ENCODE measurements around the gene C7.

The C7 gene

DNA sequence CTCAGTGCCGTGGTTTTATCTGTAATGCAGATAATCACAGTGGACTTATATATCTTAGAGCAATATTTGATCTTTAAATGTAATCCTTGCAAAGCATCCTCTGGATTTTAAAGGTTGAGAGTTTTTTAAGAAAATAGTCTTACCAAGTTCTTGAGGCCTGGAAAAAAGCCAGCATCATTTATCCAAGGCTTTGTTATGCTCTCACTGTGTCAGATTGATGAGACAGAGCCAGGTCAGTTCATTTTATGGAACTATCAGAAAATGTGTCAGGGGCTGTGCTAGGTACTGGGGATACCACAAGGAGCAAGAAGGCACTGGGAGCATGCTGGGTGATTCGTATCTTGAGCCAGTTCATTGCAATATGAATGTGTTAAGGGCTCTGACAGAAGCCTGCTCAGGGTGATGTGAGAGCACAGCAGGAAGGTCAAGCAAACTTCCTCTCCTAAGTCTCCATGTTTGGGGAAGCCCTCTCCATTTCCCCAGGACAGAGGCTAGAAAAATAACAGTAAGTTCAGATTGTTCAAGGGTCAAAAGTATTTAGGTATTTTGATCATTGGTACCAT is 19.7 kb downstream of the C7 start:
- DNase-seq: no peak

DNA sequence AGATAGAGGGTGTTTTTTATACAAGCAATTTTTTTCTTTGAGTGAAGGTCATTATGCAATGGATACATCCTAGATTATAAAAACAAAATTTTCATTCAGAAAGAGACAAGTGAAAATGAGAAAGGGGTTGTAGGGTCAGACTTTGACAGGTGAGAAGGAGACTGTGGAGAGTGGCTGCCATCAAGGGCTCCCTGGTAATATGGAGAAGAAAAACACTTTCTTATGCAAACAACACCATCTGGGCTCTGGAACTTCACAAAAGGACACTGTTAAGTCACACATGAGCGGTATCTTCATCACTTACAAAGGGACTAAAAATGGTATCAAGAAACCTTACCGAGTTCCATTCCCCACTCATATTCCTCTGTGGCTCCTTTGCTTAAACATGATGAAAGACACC is 23.5 kb downstream of the C7 start:
- no peak for DNase-seq

DNA sequence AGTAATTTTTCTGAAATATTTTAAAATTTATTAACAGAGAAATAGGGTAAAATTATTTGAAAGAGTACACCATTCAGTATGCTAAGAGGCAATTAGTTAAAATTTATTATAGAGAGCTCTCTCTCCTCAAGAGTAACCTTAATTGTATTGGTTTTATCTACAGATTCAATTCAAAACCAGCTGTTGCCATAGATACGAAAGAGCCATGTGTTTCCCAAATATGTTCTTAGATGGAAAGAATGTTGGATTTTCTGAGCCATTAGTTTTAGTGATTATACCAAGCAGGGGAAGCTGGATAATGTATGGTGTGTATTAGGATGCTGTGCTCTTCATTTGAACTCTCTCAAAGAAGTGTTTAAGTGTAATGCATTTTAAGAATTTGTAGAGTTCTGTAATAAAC is 27.8 kb downstream of the C7 start:
- no peak for DNase-seq

DNA sequence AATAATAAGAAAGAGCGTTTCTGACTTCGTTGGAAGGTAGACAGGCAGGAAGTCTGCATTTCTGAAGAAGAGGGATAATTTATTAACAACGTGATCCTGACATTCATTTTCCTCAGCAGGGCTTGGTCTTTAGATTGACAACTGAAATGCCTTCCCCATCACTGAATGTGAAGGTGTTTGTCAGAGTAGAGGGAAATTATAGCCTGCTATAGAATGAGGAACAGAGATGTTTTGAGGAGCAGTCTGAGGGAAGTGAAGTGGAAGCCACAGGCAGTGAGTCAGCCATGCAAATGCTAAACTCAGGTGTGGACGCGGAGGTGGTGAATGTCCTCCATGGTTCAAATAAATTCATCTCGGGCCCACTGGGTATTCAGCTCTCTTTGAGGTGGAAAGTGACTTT is 30.5 kb downstream of the C7 start:
- DNase-seq: no peak

DNA sequence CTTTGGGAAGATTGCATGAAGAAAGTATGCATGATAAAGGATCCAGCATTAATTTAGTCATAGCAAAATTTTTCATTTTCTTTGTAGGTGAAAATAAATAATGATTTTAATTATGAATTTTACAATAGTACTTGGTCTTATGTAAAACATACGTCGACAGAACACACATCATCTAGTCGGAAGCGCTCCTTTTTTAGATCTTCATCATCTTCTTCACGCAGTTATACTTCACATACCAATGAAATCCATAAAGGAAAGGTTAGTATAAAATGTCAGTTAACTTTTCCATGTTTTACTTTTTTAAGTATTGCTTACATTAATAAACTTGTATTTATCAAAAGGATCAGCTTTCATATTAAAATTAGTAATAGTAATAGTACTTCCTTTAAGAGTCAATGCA is 35.8 kb downstream of the C7 start:
- no peak for DNase-seq

DNA sequence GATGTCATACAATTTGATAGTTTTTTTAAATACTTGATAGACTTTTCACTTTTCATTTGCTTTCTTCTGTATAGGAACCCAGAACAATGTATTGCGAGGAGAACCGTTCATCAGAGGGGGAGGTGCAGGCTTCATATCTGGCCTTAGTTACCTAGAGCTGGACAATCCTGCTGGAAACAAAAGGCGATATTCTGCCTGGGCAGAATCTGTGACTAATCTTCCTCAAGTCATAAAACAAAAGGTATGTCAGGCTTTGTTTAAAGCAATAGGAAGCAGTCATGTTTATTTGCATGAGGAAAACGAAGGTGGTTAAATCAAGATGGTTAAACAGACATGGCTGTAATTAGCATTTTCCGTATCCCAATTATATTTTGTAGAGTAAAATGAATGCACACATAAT is 46.0 kb downstream of the C7 start:
- no peak for DNase-seq

DNA sequence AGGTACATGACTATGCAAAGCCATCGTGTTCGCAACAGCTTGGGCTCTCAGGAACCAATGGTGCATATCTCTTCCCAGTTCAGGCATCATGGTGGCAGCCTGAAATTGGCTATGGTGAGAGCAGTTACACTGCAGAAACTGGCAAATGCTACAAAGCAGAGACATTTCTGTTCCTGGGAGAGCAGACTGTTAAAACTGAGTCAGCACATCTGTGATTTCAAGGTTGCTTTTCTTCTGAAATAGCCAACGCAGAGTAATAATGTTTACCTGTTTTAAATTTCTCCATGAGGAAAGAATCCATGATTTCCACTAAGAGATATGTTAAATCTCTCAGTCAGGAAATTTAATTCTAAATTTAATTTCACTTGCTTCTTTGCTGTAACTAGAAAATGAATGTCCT is 47.8 kb downstream of the C7 start:
- no peak for DNase-seq

DNA sequence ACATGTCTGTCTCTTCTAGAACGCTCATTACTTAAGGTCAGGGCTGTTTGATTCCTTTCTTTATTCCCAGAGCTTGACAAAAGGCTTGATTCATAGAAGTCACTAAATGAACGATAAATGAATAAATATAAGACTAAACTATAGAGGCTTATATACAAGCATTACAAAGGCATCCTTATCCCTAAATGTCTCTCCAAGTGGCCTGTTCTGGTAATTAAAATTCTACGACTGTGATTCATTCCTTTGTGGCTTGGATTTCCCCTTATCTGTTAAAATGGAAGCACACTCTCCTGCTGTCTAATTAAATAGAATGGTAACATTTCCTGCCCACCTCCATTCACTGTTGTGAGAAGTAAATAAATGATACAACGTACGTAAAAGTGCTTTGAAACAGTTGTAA is 49.5 kb downstream of the C7 start:
- DNase-seq: no peak

DNA sequence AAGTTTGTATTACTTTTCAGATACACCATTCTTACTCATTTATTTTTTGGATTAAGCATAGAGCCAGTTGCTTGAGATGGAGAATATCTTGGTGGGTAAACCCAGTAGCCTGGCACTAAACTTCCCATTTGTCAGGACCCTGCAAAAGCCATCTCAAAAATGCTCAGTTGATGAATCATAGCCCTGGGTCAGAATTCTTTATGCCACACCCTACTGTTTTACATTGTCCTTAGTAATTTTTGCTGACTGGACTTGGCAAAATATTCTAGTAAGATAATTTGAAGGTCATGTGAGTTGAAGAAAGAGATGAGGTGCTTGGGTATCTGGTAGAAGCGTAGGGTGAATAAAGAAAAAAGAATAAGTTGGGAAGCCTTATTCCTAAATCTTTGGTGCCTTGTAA is 50.7 kb downstream of the C7 start:
- DNase-seq: no peak

DNA sequence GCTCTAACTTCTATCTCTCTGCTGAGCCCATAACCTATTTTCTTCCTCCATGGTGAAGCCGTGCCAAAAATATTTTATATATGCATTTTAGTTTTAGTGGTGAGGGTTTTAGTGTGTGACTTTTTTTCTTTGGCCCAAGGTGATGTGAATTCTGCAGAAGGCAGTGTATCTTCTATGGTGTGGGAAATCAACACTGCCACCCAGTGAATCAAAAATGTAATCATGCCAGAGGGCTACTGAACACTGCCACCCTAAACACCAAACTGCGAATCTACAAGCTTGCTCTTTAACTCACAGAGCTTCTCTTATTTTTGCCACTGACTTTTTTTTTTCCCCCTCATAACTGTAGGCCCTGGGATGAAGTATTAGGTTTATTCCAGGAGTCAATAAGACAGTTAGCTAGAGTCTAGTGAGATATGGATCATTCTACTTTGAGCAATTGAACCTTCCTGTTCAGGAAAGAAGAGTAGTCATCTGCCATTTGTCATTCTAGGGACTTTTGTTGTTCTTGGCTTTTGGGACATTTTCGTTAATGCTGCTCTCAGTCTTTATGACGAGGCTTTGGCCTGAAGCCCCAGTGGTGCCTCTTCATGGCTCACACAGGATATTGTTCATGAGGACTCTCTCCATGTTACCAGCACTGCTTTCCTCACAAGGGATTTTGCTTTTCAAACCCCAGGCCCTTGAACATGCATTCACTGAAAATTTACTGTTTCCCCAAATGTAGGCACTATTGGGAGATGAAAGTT is 53.1 kb downstream of the C7 start:
- DNase-seq: no peak

DNA sequence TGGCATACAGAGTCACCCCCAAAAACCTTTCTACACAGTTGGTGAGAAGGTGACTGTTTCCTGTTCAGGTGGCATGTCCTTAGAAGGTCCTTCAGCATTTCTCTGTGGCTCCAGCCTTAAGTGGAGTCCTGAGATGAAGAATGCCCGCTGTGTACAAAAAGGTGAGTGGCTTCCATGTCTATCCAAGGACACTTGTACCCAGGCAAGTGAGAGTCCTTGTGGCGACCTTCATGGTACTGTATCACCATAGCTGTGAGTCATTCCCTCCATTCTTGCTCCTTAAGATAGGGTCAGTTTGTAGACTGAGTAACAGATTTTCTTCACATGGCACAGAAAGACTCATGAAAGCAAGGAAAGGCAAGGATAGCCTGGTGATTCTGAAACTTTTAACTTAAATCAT is 63.1 kb downstream of the C7 start:
- DNase-seq: no peak

DNA sequence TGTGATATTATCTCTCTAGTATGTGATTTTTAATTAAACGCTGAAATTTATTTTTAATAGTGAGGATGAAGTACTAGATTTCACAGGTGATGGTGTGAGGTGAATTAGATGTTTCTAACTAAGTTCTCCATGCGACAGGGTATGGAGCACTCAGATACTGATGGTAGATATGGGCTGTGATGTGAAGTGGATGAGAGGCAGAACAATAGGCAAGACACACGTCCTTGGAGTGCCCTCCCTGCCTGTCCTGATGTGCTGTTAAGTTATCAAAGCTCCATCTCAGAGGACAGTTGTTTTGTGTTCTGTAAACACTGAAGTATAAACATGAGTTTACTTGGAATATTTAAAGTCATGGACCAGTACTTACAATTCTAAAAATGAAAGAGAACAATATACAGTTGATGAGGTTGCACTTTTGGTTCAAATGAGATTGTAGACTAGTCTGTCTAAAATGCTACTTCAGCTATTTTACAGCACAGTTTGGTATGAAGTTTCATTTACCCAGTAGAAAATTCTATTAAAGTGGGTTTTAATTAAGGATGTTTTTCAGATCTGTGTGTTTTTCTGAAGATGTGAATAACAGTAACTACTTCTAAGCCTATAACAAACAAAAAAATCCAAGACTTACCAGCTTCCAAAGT is 64.2 kb downstream of the C7 start:
- DNase-seq: no peak

DNA sequence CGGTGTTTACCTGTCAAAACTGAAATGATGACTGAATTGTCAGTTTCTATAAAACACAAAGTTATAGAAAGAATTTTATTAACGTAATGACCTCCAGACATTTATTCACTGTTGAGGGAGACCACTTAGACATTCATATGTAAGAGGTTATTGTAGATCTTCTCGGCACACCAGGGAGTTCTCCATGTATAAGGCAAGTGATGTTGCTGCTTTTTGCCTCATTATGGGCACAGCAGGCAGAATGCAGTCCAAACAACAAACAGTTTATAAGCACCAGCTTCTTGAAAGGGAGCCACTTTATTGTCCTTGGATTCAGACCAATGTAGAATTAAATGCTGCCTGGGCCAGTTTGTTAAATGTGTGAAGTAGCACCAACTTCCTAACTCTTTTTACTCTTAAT is 66.7 kb downstream of the C7 start:
- DNase-seq: no peak

DNA sequence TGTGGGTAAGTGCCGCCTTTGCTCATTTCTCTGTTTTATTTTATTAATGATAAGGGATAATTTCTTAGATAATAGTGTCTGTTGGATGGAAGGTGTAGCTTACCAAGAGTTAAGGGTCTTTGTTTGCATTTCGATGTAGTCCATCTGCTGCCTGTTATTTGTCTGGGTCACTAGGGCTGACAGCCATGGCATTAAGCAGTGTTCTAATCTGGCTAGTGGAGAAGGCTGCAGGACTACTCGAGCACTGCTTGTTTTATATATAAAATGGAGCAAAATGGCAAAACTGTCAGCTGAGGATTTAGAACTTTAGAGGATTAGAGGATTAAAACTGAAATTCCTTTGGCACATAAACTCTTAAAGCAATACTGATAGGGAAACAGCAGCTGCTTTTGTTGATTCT is 67.5 kb downstream of the C7 start:
- DNase-seq: no peak

DNA sequence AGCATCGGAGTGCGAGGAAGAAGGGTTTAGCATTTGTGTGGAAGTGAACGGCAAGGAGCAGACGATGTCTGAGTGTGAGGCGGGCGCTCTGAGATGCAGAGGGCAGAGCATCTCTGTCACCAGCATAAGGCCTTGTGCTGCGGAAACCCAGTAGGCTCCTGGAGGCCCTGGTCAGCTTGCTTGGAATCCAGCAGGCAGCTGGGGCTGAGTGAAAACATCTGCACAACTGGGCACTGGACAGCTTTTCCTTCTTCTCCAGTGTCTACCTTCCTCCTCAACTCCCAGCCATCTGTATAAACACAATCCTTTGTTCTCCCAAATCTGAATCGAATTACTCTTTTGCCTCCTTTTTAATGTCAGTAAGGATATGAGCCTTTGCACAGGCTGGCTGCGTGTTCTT is 72.1 kb downstream of the C7 start:
- no peak for DNase-seq

DNA sequence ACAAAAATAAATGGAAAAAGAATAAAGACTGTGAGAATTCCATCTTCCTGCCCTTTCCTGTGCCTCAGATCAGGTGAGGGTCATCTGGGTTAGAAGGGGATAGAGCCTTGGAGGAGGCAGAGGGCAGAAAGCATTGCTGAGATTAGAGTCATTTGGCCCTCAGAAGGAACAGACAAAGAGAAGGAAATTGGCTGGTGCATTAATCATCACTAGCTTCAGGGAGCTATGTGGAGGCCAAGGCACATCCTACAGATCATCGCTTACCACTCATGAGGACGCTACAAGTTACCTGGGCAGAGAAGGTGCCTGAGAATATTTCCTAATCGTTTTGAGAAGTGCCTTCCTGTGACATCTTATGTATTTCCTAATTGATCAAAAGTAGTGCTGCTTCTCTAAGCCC is 74.5 kb downstream of the C7 start:
- no peak for DNase-seq

DNA sequence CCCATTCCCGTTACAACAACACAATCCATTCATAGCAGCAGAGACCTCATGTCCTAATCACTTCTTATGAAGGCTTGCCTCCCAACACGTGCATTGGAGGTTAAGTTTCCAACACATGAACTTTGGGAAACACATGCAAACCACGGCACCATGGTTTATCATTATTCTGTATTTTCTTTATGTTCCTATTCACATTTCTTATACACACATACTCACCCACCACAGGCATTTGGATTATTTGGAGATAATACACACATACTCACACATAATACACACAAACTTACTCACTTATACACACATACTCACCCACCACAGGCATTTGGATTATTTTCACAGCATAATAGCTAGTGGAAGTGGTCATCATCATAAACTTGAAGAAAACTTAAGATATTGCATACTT is 75.6 kb downstream of the C7 start:
- DNase-seq: no peak

DNA sequence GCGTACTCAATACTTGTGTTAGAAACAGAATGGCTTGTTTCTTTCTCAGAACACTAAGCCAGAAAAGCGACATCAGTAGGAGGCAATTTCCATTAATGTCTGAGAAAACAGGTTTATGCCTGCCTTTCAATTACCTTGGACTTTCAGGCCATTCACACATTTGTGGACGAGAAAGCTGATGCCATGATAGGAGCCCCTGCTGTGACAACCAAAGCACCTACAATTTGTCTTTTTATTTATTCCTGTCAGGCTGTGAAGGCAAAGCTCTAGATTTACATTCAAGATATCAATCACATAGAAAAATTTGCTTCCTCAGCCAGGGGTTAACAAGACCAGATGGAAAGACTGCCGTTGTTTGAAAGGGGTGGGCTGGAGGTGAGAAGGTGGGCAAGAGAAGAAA is 76.2 kb downstream of the C7 start:
- DNase-seq: no peak

DNA sequence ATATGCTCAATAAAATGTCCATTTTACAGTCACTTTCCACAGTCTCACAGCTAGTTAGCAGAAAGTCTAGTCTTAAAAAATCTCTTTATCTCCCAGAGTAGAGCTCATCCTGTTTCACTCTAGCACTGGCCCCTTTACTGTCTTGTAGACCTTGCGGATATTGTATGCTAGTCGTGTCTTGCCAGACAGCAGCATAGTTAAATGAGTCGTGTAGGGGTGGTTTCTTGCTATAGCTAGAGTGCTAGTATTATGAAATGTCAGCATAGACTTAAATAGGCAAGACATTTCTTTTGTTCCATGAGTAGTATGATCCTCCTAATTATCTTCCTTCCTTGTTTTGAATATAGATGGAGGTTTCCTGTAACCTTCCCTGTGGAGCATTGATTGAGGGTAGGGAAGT is 77.4 kb downstream of the C7 start:
- DNase-seq: no peak

DNA sequence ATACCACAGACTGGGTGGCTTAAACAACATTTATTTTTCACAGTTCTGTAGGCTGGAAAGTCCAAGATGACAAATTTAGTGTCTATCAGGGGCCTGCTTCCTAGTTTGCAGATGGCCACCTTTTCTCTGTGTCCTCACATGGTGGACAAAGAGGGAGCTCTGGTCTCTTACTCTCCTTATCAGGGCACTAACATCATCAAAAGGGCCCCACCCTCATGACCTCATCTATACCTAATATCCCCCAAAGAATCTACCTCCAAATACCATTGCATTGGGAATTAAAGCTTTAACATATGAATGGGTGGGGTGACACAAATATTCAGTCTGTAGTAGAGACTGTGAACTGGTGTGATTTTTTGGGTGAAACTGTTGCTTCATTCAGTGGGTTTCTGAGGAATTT is 78.1 kb downstream of the C7 start:
- DNase-seq: no peak

DNA sequence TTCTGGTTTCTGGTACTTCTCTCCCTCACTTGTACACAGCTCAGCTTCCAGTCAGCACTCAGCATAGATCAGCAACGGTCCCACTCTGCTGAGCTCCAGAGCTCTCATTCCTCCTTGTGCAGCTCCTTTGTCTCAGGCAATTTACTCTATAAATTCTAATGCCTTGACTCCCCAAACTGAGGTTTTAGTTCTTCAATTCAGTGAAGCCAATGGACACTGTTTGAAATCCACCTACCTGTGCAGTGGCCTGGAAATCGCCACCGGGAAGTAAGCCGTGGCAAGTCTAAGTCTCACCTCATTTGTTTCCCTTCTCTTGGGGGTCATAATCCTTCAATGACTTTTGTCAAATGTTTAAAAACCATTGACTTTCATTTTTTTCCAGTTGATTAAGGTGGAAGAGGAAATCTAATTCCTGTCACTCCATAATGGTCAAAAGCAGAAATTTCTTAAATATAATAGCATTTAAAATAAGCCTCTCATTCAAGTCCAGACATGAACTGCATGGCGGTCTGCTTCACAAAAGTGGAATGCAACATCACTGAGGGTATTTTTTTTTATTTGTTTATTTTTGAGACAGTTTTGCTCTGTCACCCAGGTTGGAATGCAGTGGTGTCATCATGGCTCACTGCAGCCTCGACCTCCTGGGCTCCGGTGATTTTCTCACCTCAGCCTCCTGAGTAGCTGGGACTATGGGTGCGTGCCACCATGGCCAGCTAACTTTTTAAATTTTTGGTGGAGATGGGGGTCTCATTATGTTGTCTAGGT is 79.6 kb downstream of the C7 start:
- DNase-seq: no peak

DNA sequence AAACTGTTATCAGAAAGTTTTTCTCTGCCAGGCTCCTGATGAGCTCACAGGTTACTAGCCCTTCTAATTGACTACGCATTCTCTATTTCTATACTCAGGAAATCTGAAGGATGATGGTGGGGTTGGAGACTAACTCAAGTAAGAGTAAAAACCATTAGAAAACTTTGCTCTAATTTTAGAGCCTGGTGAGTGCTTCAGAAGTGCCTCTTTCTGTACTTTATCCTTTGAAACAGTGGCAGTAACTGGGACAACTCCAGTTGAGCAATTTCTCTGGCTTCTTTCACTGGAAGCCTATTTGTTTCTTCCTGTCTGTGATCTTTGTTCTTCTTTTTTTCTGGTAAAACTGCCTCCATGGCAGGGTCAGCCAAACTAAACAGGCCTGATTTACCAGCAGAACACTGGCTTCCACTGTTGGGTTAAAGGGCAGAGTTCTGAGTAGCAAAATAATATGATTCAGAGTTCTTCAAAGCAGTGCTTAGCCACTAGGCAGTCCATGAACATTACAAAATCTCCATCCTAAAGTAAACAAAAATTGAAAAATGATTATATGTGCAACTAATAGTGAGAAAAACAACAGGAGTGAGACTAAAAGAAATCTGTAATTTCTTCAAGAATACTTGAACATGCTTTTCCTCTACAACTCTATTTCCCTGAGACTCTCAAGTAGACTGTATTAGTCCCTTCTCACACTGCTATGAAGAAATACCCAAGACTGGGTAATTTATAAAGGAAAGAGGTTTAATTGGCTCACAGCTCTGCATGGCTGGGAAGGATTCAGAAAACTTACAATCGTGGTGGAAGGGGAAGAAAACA is 82.1 kb downstream of the C7 start:
- DNase-seq: no peak

DNA sequence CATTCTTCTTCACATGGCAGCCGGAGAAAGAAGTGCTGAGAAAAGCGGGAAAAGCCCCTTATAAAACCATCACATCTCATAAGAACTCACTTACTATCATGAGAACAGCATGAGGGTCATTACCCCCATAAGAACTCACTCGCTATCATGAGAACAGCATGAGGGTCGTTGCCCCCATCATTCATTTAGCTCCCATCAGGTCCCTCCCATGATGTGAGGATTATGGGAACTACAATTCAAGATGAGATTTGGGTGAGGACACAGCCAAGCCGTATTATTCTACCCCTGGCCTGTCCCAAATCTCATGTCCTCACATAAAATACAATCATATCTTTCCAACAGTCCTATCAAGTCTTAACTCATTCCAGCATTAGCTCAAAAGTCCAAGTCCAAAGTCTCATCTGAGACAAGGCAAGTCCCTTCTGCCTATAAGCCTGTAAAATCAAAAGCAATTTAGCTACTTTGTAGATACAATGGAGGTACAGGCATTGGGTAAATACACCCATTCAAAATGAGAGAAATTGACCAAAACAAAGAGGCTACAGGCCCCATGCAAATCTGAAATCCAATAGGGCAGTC is 82.8 kb downstream of the C7 start:
- DNase-seq: no peak
